Heart right ventricle (tissue), 16 donors: Measurements from ENCODE around the gene LGALS13. TPM values are rescaled to one million over a fixed set of nuclear protein-coding genes. Genes with fewer than 3 reads are reported as not detected.

ENCODE experiments used
- ATAC-seq, 8 donors: fragments of 200-7000 bp; cut with Tn5 transposase; one replicate each; pipeline ENCODE4 v1.9.1; 2020; ENCODE audit warnings: mild to moderate bottlenecking in 8 of 8, moderate library complexity in 8 of 8, moderate number of reproducible peaks in 1 of 8
- DNase-seq, 2 donors: peaks; one replicate each; pipeline ENCODE4 v3.0.0-alpha.2; 2020
- H3K27ac ChIP-seq, 10 donors: fragments of 200-600 bp; sonication (generic) in 2 of 10; one replicate each; pipeline versions ENCODE4 v1.5.0 to v1.8.0; 2020 to 2022; ENCODE audit warnings: mild to moderate bottlenecking in 3 of 10
- H3K27me3 ChIP-seq, 7 donors: fragments of 200-600 bp; one replicate each; pipeline ENCODE4 v1.8.0; 2021 to 2022; ENCODE audit warnings: mild to moderate bottlenecking in 2 of 7
- H3K36me3 ChIP-seq, 9 donors: fragments of 200-600 bp; sonication (generic) in 1 of 9; one replicate each; pipeline versions ENCODE4 v1.5.0 to v1.8.0; 2020 to 2022; ENCODE audit warnings: mild to moderate bottlenecking in 2 of 9
- H3K4me1 ChIP-seq, 9 donors: fragments of 200-600 bp; sonication (generic) in 1 of 9; one replicate each; pipeline versions ENCODE4 v1.5.0 to v1.8.0; 2020 to 2022; ENCODE audit warnings: mild to moderate bottlenecking in 4 of 9
- H3K4me3 ChIP-seq, 10 donors: fragments of 200-600 bp; sonication (generic) in 2 of 10; one replicate each; pipeline versions ENCODE4 v1.5.0 to v1.8.0; 2020 to 2022; ENCODE audit warnings: mild to moderate bottlenecking in 7 of 10, moderate library complexity in 2 of 10
- H3K9me3 ChIP-seq, 11 donors: fragments of 200-600 bp in 10 of 11; sonication (generic) in 2 of 11; one replicate each; pipeline versions ENCODE4 v1.5.0 to v1.8.0; 2013 to 2022; ENCODE audit warnings: mild to moderate bottlenecking in 2 of 11, control low read depth in 1 of 11, moderate library complexity in 1 of 11
- CTCF ChIP-seq, 9 donors: fragments of 200-600 bp; sonication (generic) in 2 of 9; IDR thresholded peaks; one replicate each; pipeline versions ENCODE4 v1.5.0 to v1.8.0; 2021 to 2022; ENCODE audit warnings: antibody characterized with exemption in 9 of 9, mild to moderate bottlenecking in 5 of 9, moderate library complexity in 1 of 9
- WGBS, 2 donors: extraction: QIAGEN DNeasy Blood & Tissue Kit; methylation state at CpG; one replicate each; pipeline ENCODE4 v1.1.7; 2013; ENCODE audit warnings: inconsistent platforms in 1 of 2; 5-methylcytosine and 5-hydroxymethylcytosine counted together
- intact Hi-C, 10 donors: fragments of 100-400 bp; cut with DNase I; formaldehyde crosslinking; loops; one replicate each; pipeline versions ENCODE4 v1.11.1 to v1.14.2; 2022
- polyA plus RNA-seq, 2 donors: library from polyadenylated mRNA; stranded (reverse); fragments of 200-250 nt; gene quantifications; one replicate each; pipeline ENCODE4 v1.2.3, GENCODE V29; 2013
- total RNA-seq, 10 donors: library from RNA; stranded (reverse); fragmentation: NEBNext Ultra II Directional in 3 of 10; extraction: Animal tissue kit (Norgen Biotek cat#: 25700) in 3 of 10; gene quantifications; one replicate each; pipeline versions ENCODE4 v1.2.1 to v1.2.4, GENCODE V29; 2021 to 2023
- donor health status: Arrhythmogenic right ventricular cardiomyopathy.
- donor health status: ischemic (EF 13 %, LVEDD 7.1; RV severe dilation, severe dysfunction).
- donor health status: healthy with polysubstance abuse.
- donor health status: DM: no; HTN: yes; CAD: no.
- donor health status: DM: no; HTN: no; CAD: no.
- donor health status: ischemic (EF 25% LVEDD 6.9; RV normal size, moderate dysfunction).
- donor health status: ischemic (EF 25% LVEDD 5.7; RV mildly dilated, moderate dysfunction).
- donor health status: healthy.
- donor health status: DM: yes; HTN: yes; CAD: no.
- donor health status: Ischemic cardiomyopathy.
- donor health status: ischemic (EF 35%, LVEDD 5.7; RV mildly dilated, moderate dysfunction).
- donor health status: nonischemic (EF 11% LVEDD 7.7; RV severe dilation, severe dysfunction).
- donor health status: DM: yes; HTN: yes; CAD: no.
- donor health status: PGD.
- donor health status: ischemic (EF 29% LVEDD 5.4; RV normal size, mild dysfunction).
- donor health status: nonischemic (EF 23%, LVEDD 6.1; RV moderate dilation, normal function).

Gene LGALS13
- total and polyA plus RNA-seq, 12 donors = not detected

- ATAC-seq = no peak
- TF ChIP-seq CTCF (IDR thresholded peaks at IDR 0.05) = no peak
- no peak for DNase-seq
- Histone ChIP-seq H3K4me1 (no peaks in the 10 kb centered on the region), H3K9me3 (peaks cover 0 to 9% (median 0%) of the 10 kb centered on the region in 11 donors), H3K27me3 (peaks cover 0 to 7% (median 3%) of the 10 kb centered on the region in 7 donors), H3K36me3 (no peaks in the 10 kb centered on the region), H3K4me3 (no peak overlapping the region), H3K27ac (no peak overlapping the region)
- 69 to 73% methylated on average over 4 of the region's 4 CpGs for WGBS, 2 donors
- intact Hi-C loops = no loop called here
These were observed 28.9 kb downstream of the LGALS13 start for GRCh38 chr19:39631178-39631577.

GRCh38 chr19:39631626-39632025 lies 29.3 kb downstream of the LGALS13 start:
- no peaks in the 10 kb centered on the region for H3K36me3 ChIP-seq
- H3K4me1 ChIP-seq = no peaks in the 10 kb centered on the region
- intact Hi-C loops = no loop called here
- ATAC-seq = no peak
- peaks cover 0 to 10% (median 2%) of the 10 kb centered on the region in 7 donors for H3K27me3 ChIP-seq
- H3K27ac ChIP-seq = no peak overlapping the region
- DNase-seq = no peak
- 35 to 43% methylated on average over 6 of the region's 6 CpGs for WGBS, 2 donors
- H3K4me3 ChIP-seq = no peak overlapping the region
- H3K9me3 ChIP-seq = peaks cover 0 to 9% (median 0%) of the 10 kb centered on the region in 11 donors
- no peak for TF ChIP-seq CTCF (IDR thresholded peaks at IDR 0.05)

- Histone ChIP-seq H3K36me3 (no peaks in the 10 kb centered on the region), H3K4me1 (no peaks in the 10 kb centered on the region), H3K4me3 (no peak overlapping the region), H3K27me3 (peaks cover 0 to 42% (median 22%) of the 10 kb centered on the region in 7 donors), H3K9me3 (peaks cover 0 to 9% (median 0%) of the 10 kb centered on the region in 11 donors), H3K27ac (no peak overlapping the region)
- ATAC-seq (no peak), DNase-seq (no peak)
- TF ChIP-seq CTCF (IDR thresholded peaks at IDR 0.05) = no peak
- intact Hi-C loops = no loop called here
- 46 to 56% methylated on average over 4 of the region's 4 CpGs for whole genome bisulfite sequencing, 2 donors
These were observed 35.6 kb downstream of the LGALS13 start for GRCh38 chr19:39637891-39638290.

- no peak for TF ChIP-seq CTCF (IDR thresholded peaks at IDR 0.05)
- Histone ChIP-seq H3K27me3 (peaks cover 0 to 56% (median 22%) of the 10 kb centered on the region in 7 donors), H3K36me3 (no peaks in the 10 kb centered on the region), H3K4me1 (no peaks in the 10 kb centered on the region), H3K27ac (no peak overlapping the region), H3K9me3 (no peaks in the 10 kb centered on the region), H3K4me3 (no peak overlapping the region)
- ATAC-seq = no peak
- 21 to 30% methylated on average over 1 of the region's 1 CpG for WGBS, 2 donors
- DNase-seq = no peak
- intact Hi-C loops = no loop called here
These were observed 39.4 kb downstream of the LGALS13 start for GRCh38 chr19:39641773-39642172.
